ENCODE measurements around the gene FGD2. TPM values are rescaled to one million over a fixed set of nuclear protein-coding genes. Genes with fewer than 3 reads are reported as not detected.
A peak's percentile ranks its signal among the peaks of the same experiment; 100 is the strongest.

Gene FGD2
- total RNA-seq, 1 experiment from 2014 or later, result 0.44 TPM

- Histone ChIP-seq H3K36me3 (ENCODE audit: low read depth, low read length) (peaks cover 73% of the 10 kb centered on the region), H3K27me3 (ENCODE audit: low read length) (no peaks in the 10 kb centered on the region), H3K4me3 (ENCODE audit: low read length) (no peak overlapping the region), H3F3A (ENCODE audit: low read length, unreplicated experiment) (no peaks in the 10 kb centered on the region), H3K9me2 (replicated peaks; ENCODE audit: low read length) (no peaks in the 10 kb centered on the region), H4K20me1 (ENCODE audit: low read length) (peaks cover 35% of the 10 kb centered on the region), H3K9ac (ENCODE audit: low read length) (no peak overlapping the region), H2AFZ (ENCODE audit: low read length) (no peak overlapping the region), H3K79me2 (ENCODE audit: low read length) (peaks cover 36% of the 10 kb centered on the region), H3K9me3 (ENCODE audit: low read length) (no peaks in the 10 kb centered on the region), H3K4me1 (ENCODE audit: insufficient read depth, low read length) (no peaks in the 10 kb centered on the region), H3K4me2 (ENCODE audit: low read length) (no peak overlapping the region), H3K27ac (ENCODE audit: low read length) (no peak overlapping the region)
- TF ChIP-seq EZH2phosphoT487 (IDR thresholded peaks at IDR 0.05; ENCODE audit: borderline replicate concordance, low read length) (no peak), EZH2 (IDR thresholded peaks at IDR 0.05; ENCODE audit: low read length, unreplicated experiment) (no peak), CTCF (conservative IDR thresholded peaks at IDR 0.05; ENCODE audit: low read depth, low read length) (no peak)
- intact Hi-C loops (cut with micrococcal nuclease), result no loop called here
- DNase-seq (no peak), ATAC-seq (no peak)
- no TSS peak for BruUV-seq (replicated peaks)
- CTCF ChIA-PET, result no interaction called here
- POLR2A ChIA-PET (ENCODE audit: unreplicated experiment), result no interaction called here
Measured at GRCh38 chr6:36976931-36977330, 28.5 kb upstream of the FGD2 start.

GRCh38 chr6:36977470-36977941, 27.9 kb upstream of the FGD2 start:
- H3F3A ChIP-seq (ENCODE audit: low read length, unreplicated experiment), result no peaks in the 10 kb centered on the region
- no peaks in the 10 kb centered on the region for H3K4me1 ChIP-seq (ENCODE audit: insufficient read depth, low read length)
- H3K9me3 ChIP-seq (ENCODE audit: low read length), result no peaks in the 10 kb centered on the region
- H3K9ac ChIP-seq (ENCODE audit: low read length), result no peak overlapping the region
- no peak for TF ChIP-seq EZH2 (IDR thresholded peaks at IDR 0.05; ENCODE audit: low read length, unreplicated experiment)
- TF ChIP-seq CTCF (conservative IDR thresholded peaks at IDR 0.05; ENCODE audit: low read depth, low read length), result peak; percentile 48; the same call in 1 of the 2 replicates
- peaks cover 37% of the 10 kb centered on the region for H4K20me1 ChIP-seq (ENCODE audit: low read length)
- H3K27ac ChIP-seq (ENCODE audit: low read length), result no peak overlapping the region
- no peaks in the 10 kb centered on the region for H3K27me3 ChIP-seq (ENCODE audit: low read length)
- H3K4me2 ChIP-seq (ENCODE audit: low read length), result no peak overlapping the region
- intact Hi-C loops (cut with micrococcal nuclease), result no loop called here
- peaks cover 41% of the 10 kb centered on the region for H3K79me2 ChIP-seq (ENCODE audit: low read length)
- no peaks in the 10 kb centered on the region for H3K9me2 ChIP-seq (replicated peaks; ENCODE audit: low read length)
- no TSS peak for BruUV-seq (replicated peaks)
- no peak overlapping the region for H2AFZ ChIP-seq (ENCODE audit: low read length)
- no peak overlapping the region for H3K4me3 ChIP-seq (ENCODE audit: low read length)
- peaks cover 67% of the 10 kb centered on the region for H3K36me3 ChIP-seq (ENCODE audit: low read depth, low read length)
- ChIA-PET POLR2A (ENCODE audit: unreplicated experiment) (no interaction called here), CTCF (interaction anchor here (0.6 kb wide), 1 partner anchor 208 kb away, joined by 5 read pairs; no protein-coding TSS in a partner anchor)
- ATAC-seq (no peak), DNase-seq (no peak)

- Histone ChIP-seq H3K79me2 (ENCODE audit: low read length) (peaks cover 53% of the 10 kb centered on the region), H3K4me2 (ENCODE audit: low read length) (no peak overlapping the region), H3K9me3 (ENCODE audit: low read length) (no peaks in the 10 kb centered on the region), H4K20me1 (ENCODE audit: low read length) (peaks cover 48% of the 10 kb centered on the region), H3K27ac (ENCODE audit: low read length) (no peak overlapping the region), H2AFZ (ENCODE audit: low read length) (no peak overlapping the region), H3K9me2 (replicated peaks; ENCODE audit: low read length) (no peaks in the 10 kb centered on the region), H3K27me3 (ENCODE audit: low read length) (no peaks in the 10 kb centered on the region), H3K36me3 (ENCODE audit: low read depth, low read length) (peaks cover 57% of the 10 kb centered on the region), H3K4me1 (ENCODE audit: insufficient read depth, low read length) (peaks cover 6% of the 10 kb centered on the region; the same call in 1 of the 2 replicates), H3K9ac (ENCODE audit: low read length) (no peak overlapping the region), H3K4me3 (ENCODE audit: low read length) (no peak overlapping the region), H3F3A (ENCODE audit: low read length, unreplicated experiment) (no peaks in the 10 kb centered on the region)
- DNase-seq, result no peak
- intact Hi-C loops (cut with micrococcal nuclease), result no loop called here
- POLR2A ChIA-PET (ENCODE audit: unreplicated experiment), result no interaction called here
- CTCF ChIA-PET, result interaction anchor here (0.8 kb wide), 1 partner anchor 65 kb away, joined by 5 read pairs; no protein-coding TSS in a partner anchor
- TF ChIP-seq EZH2phosphoT487 (IDR thresholded peaks at IDR 0.05; ENCODE audit: borderline replicate concordance, low read length) (no peak), EZH2 (IDR thresholded peaks at IDR 0.05; ENCODE audit: low read length, unreplicated experiment) (no peak), CTCF (conservative IDR thresholded peaks at IDR 0.05; ENCODE audit: low read depth, low read length) (no peak)
- ATAC-seq, result no peak
- no TSS peak for BruUV-seq (replicated peaks)
Measured at GRCh38 chr6:36978421-36979346, 26.8 kb upstream of the FGD2 start.
